Neutrophil (primary cell): Measurements from ENCODE around the gene SORD.
"Not testable (repeated sequence)": the region's sequence is repeated elsewhere in the genome, so short reads cannot be mapped to it uniquely, and the experiment has no call there.

Source experiments
- H3K27ac ChIP-seq: fragments of 200-600 bp; sonication (generic); 2 replicates; pipeline ENCODE4 v1.5.1; 2016; ENCODE audit warnings: mild to moderate bottlenecking, moderate library complexity
- H3K27me3 ChIP-seq: fragments of 200-600 bp; sonication (generic); 2 replicates; pipeline ENCODE4 v1.6.0; 2016; ENCODE audit warnings: mild to moderate bottlenecking
- H3K36me3 ChIP-seq: fragments of 200-600 bp; sonication (generic); 2 replicates; pipeline ENCODE4 v1.5.1; 2017
- H3K4me1 ChIP-seq, 2 experiments: fragments of 200-600 bp in 1 of 2; sonication (generic) in 1 of 2; 1 replicate in 1 of 2; 2 replicates in 1 of 2; pipeline versions ENCODE4 v1.5.1 to v1.6.1; 2013 to 2016; ENCODE audit warnings: low read depth in 1 of 2, low read length in 1 of 2, mild to moderate bottlenecking in 1 of 2, moderate library complexity in 1 of 2; ENCODE audit not compliant: control insufficient read depth in 1 of 2, insufficient read depth in 1 of 2
- H3K4me3 ChIP-seq, 2 experiments: fragments of 200-600 bp in 1 of 2; sonication (generic) in 1 of 2; 1 replicate in 1 of 2; 2 replicates in 1 of 2; pipeline ENCODE4 v1.5.1; 2013 to 2016; ENCODE audit warnings: low read depth in 1 of 2, low read length in 1 of 2, mild to moderate bottlenecking in 1 of 2, moderate library complexity in 1 of 2
- H3K9me3 ChIP-seq: fragments of 200-600 bp; sonication (generic); 2 replicates; pipeline ENCODE4 v1.5.1; 2016
- TF ChIP-seq, protein P1 (sequence below): fragments of 200-600 bp; sonication (generic); IDR thresholded peaks from 2 replicates; pipeline ENCODE4 v1.5.1; 2016; ENCODE audit warnings: antibody characterized with exemption

SORD gene

DNA sequence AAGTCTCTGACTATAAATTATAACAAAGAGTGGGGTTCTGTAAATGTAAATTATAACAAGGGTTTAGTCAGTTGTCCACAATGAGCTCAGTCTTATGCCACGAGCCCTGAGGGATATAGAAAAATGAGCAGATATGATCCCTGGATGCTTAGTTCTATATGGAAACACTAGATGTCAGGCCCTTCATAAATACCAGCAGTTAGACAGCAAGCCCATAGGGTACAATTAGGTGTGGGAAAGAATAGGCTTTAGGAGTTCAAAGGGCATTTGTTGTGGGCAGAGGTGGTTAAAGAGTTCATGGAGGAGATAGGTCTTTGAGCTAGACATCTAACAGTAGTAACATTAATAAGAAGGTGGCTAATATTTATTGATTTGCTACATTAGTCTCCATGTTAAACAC lies 21.3 kb downstream of the SORD start:
- H3K27ac ChIP-seq, H3K27me3 ChIP-seq, H3K4me3 ChIP-seq, H3K9me3 ChIP-seq, H3K36me3 ChIP-seq: not testable (repeated sequence)
- H3K4me1 ChIP-seq, result peaks cover 31 to 34% of the 10 kb centered on the region in 2 experiments

DNA sequence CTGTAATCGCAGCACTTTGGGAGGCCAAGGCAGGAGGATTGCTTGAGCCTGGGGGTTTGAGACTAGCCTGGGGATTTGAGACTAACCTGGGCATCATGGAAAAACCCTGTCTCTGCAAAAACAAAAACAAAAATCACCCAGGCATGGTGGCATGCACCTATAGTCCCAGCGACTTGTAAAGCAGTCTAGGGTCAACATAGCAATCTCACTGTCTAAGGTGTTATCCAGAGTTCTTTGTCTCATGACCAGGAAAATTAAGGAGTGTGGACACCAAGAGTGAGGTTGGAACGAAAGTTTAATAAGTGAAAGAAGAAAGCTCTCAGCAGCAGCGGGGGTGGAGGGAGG lies 25.4 kb downstream of the SORD start:
- Histone ChIP-seq H3K4me1 (peaks cover 43 to 52% of the 10 kb centered on the region in 2 experiments), H3K4me3 (peak overlapping the region; percentile 49 to 51), H3K27ac (peak overlapping the region; percentile 100)
- not testable (repeated sequence) for H3K27me3 ChIP-seq, H3K9me3 ChIP-seq, H3K36me3 ChIP-seq

DNA sequence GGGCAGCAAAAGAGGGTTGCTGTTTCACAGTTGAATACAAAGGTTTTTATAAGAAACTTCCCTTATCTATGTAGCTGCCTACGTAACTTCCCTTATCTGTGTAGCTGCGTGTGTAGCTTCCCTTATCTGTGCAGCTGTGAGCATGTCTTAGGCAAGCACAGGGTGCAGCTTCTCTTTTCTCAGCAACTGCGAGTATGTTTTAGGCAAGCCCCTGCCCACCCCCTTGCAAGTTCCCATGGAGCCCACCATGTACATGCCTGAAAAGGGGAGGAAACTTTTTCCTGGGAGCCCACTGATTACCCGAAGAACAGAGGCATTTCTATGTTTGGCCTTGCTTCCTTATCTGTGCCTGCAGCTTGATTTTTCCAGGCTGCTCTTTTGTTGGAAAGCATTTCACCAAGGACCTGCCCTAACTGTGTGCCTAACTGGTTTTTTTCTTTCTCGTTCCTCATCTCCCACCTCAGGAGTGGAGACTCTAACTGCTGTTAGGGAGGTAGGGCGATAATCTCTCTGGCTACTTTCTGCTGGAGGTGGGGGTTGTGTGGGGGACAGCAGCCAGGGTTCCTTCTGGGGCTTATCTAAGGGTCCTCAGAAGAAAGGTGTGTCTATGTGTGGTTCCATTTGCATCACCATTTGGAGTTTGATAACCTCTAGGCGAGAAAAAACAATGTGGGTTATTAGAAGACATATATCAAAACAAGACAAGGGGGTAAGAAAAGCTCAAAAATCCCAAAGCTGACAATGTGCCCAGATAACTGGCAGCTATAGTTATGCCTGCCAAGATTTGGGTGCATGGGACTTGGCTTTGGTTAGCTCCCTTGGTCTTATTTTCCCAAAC lies 26.0 kb downstream of the SORD start:
- Histone ChIP-seq H3K4me3 (peak overlapping the region; percentile 49 to 51), H3K36me3 (no peaks in the 10 kb centered on the region), H3K27me3 (no peaks in the 10 kb centered on the region), H3K27ac (peak overlapping the region; percentile 100), H3K9me3 (no peaks in the 10 kb centered on the region), H3K4me1 (peaks cover 43 to 52% of the 10 kb centered on the region in 2 experiments)
- TF ChIP-seq, protein P1, sequence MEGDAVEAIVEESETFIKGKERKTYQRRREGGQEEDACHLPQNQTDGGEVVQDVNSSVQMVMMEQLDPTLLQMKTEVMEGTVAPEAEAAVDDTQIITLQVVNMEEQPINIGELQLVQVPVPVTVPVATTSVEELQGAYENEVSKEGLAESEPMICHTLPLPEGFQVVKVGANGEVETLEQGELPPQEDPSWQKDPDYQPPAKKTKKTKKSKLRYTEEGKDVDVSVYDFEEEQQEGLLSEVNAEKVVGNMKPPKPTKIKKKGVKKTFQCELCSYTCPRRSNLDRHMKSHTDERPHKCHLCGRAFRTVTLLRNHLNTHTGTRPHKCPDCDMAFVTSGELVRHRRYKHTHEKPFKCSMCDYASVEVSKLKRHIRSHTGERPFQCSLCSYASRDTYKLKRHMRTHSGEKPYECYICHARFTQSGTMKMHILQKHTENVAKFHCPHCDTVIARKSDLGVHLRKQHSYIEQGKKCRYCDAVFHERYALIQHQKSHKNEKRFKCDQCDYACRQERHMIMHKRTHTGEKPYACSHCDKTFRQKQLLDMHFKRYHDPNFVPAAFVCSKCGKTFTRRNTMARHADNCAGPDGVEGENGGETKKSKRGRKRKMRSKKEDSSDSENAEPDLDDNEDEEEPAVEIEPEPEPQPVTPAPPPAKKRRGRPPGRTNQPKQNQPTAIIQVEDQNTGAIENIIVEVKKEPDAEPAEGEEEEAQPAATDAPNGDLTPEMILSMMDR, result no peak

DNA sequence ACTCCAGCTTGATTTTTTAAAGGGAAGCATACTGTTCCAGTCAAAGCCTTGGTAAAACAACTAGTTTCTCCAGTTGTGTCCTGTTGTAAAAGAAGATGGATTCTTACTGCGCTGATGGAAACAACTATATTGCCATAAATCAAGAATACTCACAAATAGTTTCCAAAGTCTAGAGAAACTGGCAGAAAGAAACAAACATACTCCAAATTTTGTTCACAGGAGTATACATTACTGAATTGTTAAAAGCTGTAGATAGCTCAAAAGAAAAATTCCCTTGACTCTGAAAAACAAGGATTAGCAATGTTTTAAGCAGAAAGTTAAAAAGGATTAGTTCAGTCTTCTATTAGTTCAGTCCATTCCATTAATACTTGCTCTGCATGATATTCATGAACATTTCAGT lies 27.6 kb downstream of the SORD start:
- TF ChIP-seq, protein P1, result no peak
- no peak overlapping the region for H3K4me3 ChIP-seq
- H3K27me3 ChIP-seq, result no peaks in the 10 kb centered on the region
- no peaks in the 10 kb centered on the region for H3K9me3 ChIP-seq
- no peaks in the 10 kb centered on the region for H3K36me3 ChIP-seq
- peak overlapping the region; percentile 100 for H3K27ac ChIP-seq
- peaks cover 34 to 42% of the 10 kb centered on the region in 2 experiments for H3K4me1 ChIP-seq

DNA sequence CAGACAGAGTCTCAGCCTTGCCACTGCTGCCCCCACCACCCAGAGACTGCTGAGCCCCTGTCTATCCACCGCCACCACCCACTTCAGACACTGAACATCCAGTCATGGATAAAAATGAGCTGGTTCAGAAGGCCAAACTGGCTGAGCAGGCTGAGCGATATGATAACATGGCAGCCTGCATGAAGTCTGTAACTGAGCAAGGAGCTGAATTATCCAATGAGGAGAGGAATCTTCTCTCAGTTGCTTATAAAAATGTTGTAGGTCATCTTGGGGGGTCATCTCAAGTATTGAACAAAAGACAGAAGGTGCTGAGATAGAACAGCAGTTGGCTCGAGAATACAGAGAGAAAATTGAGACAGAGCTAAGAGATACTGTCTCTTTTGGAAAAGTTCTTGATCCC lies 29.7 kb downstream of the SORD start:
- not testable (repeated sequence) for H3K36me3 ChIP-seq

DNA sequence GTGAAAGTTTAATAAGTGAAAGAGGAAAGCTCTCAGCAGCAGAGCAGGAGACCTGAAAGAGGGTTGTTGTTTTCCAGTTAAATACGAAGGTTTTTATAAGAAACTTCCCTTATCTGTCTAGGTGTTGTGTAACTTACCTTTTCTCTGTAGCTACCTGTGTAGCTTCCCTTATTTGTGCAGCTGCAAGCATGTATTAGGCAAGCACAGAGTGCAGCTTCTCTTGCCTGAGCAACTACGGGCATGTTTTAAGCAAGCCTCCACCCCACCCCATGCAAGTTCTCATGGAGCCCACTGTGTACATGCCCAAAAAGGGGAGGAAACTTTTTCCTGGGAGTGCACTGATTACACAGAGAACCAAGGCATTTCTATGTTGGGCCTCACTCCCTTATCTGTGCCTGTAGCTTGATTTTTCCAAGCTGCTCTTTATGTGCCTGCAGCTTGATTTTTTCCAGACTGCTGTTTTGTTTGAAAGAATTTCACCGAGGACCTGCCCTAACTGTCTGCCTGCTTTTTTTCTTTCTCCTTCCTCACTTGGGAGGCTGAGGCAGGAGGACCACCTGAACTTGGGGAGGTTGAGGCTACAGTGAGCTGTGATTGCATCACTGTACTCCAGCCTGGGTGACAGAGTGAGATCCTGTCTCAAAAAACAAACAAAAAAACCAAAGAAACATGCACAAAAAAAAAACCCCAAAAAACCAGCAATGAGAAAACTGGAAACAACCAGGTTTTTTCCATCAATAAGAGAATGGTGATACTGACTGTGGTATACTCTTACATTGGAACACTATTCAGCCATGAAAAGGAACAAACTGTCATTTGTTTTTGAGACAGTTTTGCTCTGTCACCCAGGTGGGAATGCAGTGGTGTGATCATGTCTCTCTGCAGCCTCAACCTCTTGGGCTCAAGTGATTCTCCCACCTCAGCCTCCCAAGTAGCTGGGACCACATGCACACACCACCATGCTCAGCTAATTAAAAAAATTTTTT lies 36.0 kb downstream of the SORD start:
- not testable (repeated sequence) for H3K27me3 ChIP-seq, H3K36me3 ChIP-seq, H3K9me3 ChIP-seq
- peak overlapping the region; percentile 61 to 78 for H3K4me3 ChIP-seq
- H3K4me1 ChIP-seq, result peaks cover 53 to 55% of the 10 kb centered on the region in 2 experiments
- peak overlapping the region; percentile 97 for H3K27ac ChIP-seq

More for the DNA sequence above, 29.7 kb downstream of the SORD start:
- H3K4me3 ChIP-seq, H3K27me3 ChIP-seq, H3K9me3 ChIP-seq: not testable (repeated sequence)
- Histone ChIP-seq H3K27ac (peak overlapping the region; percentile 26), H3K4me1 (peaks cover 42 to 47% of the 10 kb centered on the region in 2 experiments)

DNA sequence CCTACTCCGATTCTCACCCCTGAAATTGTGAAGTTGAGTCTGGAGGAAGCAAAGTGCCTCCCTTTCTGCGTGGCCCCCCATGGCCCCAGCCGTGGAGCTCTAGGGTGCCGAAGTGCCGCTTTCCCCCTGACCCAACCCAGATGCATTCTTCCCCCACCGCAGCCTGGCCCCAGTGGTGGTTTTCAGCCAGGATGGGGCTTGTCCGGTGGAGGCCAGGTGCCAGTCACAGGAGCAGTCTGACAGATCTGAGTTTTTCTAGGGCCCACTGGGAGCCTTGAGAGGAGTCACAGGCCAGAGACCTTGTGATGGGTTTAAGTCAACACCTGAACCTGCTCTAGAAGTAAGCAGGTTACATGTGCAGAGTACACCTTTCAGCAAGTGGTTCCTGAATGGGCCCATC lies 39.3 kb downstream of the SORD start:
- H3K27ac ChIP-seq, H3K4me3 ChIP-seq, H3K9me3 ChIP-seq, H3K27me3 ChIP-seq, H3K36me3 ChIP-seq: not testable (repeated sequence)
- H3K4me1 ChIP-seq, result peaks cover 43 to 45% of the 10 kb centered on the region in 2 experiments
